HepG2 (cell line): ENCODE results near the gene NT5C. TPM values are rescaled to one million over a fixed set of nuclear protein-coding genes. Genes with fewer than 3 reads are reported as not detected.
A peak's percentile ranks its signal among the peaks of the same experiment; 100 is the strongest.

ENCODE experiments used
- ATRX ChIP-seq: sonication (generic); formaldehyde crosslinking; IDR thresholded peaks from 2 replicates; pipeline ENCODE4 v1.4.0; 2020; ENCODE audit warnings: missing genetic modification reagents, borderline replicate concordance
- ONECUT2 ChIP-seq: sonication (generic); formaldehyde crosslinking; IDR thresholded peaks from 2 replicates; pipeline ENCODE4 v1.4.0; 2020; ENCODE audit warnings: missing genetic modification reagents
- SAP130 ChIP-seq: IDR thresholded peaks from 2 replicates; pipeline ENCODE4 v1.6.1; 2016; ENCODE audit warnings: low read depth
- SCMH1 ChIP-seq: sonication (generic); formaldehyde crosslinking; IDR thresholded peaks from 2 replicates; pipeline ENCODE4 v1.9.0; 2021; ENCODE audit warnings: missing genetic modification reagents, mild to moderate bottlenecking, borderline replicate concordance
- SIN3B ChIP-seq: fragments of 150-350 bp; IDR thresholded peaks from 2 replicates; pipeline ENCODE4 v1.6.1; 2014; ENCODE audit warnings: low read length
- YEATS2 ChIP-seq: sonication (generic); formaldehyde crosslinking; IDR thresholded peaks from 2 replicates; pipeline ENCODE4 v1.4.0; 2020; ENCODE audit warnings: missing genetic modification reagents, borderline replicate concordance
- ZNF556 ChIP-seq: sonication (generic); formaldehyde crosslinking; IDR thresholded peaks from 2 replicates; pipeline ENCODE4 v1.4.0; 2020; ENCODE audit warnings: mild to moderate bottlenecking, missing genetic modification reagents, borderline replicate concordance
- ZNF878 ChIP-seq: sonication (generic); formaldehyde crosslinking; IDR thresholded peaks from 2 replicates; pipeline ENCODE4 v1.8.1; 2023; ENCODE audit warnings: mild to moderate bottlenecking, missing genetic modification reagents, moderate library complexity
- polyA plus RNA-seq, 8 experiments: library from polyadenylated mRNA; depleted of rRNA in 3 of 8; stranded (reverse) in 7 of 8; unstranded in 1 of 8; fragments of >200 nt; fragmentation: Illumina TruSeq in 4 of 8; extraction: Trizol in 4 of 8; gene quantifications; 2 replicates each; pipeline versions ENCODE4 v1.2.1 to v1.2.3, GENCODE V29; 2011 to 2016; ENCODE audit warnings: low read depth in 4 of 8, missing spikeins in 1 of 8, mixed read lengths in 1 of 8; ENCODE audit not compliant: insufficient read depth in 1 of 8
- total RNA-seq, 5 experiments: library from RNA; depleted of rRNA; stranded (reverse); fragments of >200 nt; fragmentation: Illumina TruSeq; extraction: Trizol; gene quantifications; 2 replicates each; pipeline ENCODE4 v1.2.3, GENCODE V29; 2016; ENCODE audit warnings: low read depth in 1 of 5
- TF ChIP-seq, protein P1 (sequence below): sonication (generic); formaldehyde crosslinking; IDR thresholded peaks from 2 replicates; pipeline ENCODE4 v1.5.0; 2020; ENCODE audit warnings: missing genetic modification reagents
- TF ChIP-seq, protein P2 (sequence below): sonication (generic); formaldehyde crosslinking; IDR thresholded peaks from 2 replicates; pipeline ENCODE4 v1.4.0; 2020; ENCODE audit warnings: missing genetic modification reagents
- TF ChIP-seq, protein P3 (sequence below): sonication (generic); formaldehyde crosslinking; IDR thresholded peaks from 2 replicates; pipeline ENCODE4 v1.8.1; 2023; ENCODE audit warnings: mild to moderate bottlenecking, missing genetic modification reagents
- TF ChIP-seq, protein P4 (sequence below): sonication (generic); formaldehyde crosslinking; IDR thresholded peaks from 2 replicates; pipeline ENCODE4 v1.8.0; 2022; ENCODE audit warnings: mild to moderate bottlenecking, missing genetic modification reagents, moderate library complexity
- TF ChIP-seq, protein P5 (sequence below): sonication (generic); formaldehyde crosslinking; IDR thresholded peaks from 2 replicates; pipeline ENCODE4 v1.4.0; 2020; ENCODE audit warnings: missing genetic modification reagents, borderline replicate concordance
- TF ChIP-seq, protein P6 (sequence below): sonication (generic); formaldehyde crosslinking; IDR thresholded peaks from 2 replicates; pipeline ENCODE4 v1.4.0; 2020; ENCODE audit warnings: missing genetic modification reagents, borderline replicate concordance
- TF ChIP-seq, protein P7 (sequence below), 2 experiments: IDR thresholded peaks; 2 replicates each; pipeline ENCODE4 v1.6.1; 2011 to 2012; ENCODE audit warnings: low read length in 2 of 2, borderline replicate concordance in 1 of 2, low read depth in 1 of 2, mild to moderate bottlenecking in 1 of 2, moderate library complexity in 1 of 2

The NT5C gene
- total and polyA plus RNA-seq, 2 of the 13 experiments (the other 11 are each of a cell fraction or from before 2014, with no cell fraction given) = 42.8 to 48.6 TPM

DNA sequence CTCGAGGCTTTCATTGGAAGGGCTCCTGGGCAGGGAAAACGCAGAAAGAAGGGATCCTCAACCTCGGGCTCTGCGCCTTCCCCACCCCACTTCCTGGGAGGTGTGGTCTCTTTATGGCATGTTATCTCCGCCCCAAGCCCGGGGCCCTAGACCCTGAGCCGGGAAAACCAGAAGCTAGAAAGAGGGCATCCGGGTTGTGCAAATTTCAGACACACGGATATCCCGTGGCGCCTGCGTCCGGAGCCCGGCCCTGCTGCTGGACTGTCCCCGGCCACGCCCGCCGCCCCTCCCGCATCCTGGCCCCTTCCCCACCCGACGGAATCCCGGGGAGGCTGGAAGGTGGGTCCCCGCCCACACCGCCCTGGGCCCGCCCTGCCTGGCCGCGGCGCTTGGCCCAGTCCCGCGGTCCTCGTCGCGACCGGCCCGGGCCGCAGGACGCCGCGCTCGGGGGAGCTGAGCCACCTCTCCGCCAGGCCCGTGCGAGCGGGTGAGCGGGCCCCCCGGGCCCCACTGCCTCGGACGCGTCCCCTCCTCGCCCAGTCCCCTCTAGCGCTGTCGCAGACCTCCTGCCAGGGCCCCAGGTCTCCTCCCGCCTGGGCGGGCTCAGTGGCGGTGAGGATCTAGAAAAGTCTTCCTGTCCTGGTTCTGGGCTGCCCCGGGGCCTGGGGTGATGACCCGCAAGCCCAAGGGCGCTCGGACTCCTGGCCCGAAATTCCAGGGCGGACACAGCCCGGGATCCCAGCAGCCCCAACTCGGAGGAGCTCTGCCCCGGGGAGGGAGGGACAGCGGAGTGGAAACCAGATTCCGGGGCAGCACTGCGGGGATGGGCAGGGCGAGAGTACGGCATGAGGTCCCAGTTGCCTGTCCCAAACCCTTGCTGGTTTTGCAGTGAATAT, 43.7 kb downstream of the NT5C start, which contains the start of gene SLC16A5 (continued):
- TF ChIP-seq, protein P1, sequence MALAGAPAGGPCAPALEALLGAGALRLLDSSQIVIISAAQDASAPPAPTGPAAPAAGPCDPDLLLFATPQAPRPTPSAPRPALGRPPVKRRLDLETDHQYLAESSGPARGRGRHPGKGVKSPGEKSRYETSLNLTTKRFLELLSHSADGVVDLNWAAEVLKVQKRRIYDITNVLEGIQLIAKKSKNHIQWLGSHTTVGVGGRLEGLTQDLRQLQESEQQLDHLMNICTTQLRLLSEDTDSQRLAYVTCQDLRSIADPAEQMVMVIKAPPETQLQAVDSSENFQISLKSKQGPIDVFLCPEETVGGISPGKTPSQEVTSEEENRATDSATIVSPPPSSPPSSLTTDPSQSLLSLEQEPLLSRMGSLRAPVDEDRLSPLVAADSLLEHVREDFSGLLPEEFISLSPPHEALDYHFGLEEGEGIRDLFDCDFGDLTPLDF (CRISPR knock-in tag) = no peak; the same call in 1 of the 2 replicates
- TF ChIP-seq SIN3B = no peak
- peak; percentile 58; the same call in 1 of the 2 replicates for TF ChIP-seq YEATS2 (CRISPR knock-in tag)
- TF ChIP-seq, protein P2, sequence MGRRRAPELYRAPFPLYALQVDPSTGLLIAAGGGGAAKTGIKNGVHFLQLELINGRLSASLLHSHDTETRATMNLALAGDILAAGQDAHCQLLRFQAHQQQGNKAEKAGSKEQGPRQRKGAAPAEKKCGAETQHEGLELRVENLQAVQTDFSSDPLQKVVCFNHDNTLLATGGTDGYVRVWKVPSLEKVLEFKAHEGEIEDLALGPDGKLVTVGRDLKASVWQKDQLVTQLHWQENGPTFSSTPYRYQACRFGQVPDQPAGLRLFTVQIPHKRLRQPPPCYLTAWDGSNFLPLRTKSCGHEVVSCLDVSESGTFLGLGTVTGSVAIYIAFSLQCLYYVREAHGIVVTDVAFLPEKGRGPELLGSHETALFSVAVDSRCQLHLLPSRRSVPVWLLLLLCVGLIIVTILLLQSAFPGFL (CRISPR knock-in tag) = no peak
- TF ChIP-seq, protein P3, sequence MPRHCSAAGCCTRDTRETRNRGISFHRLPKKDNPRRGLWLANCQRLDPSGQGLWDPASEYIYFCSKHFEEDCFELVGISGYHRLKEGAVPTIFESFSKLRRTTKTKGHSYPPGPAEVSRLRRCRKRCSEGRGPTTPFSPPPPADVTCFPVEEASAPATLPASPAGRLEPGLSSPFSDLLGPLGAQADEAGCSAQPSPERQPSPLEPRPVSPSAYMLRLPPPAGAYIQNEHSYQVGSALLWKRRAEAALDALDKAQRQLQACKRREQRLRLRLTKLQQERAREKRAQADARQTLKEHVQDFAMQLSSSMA = no peak
- TF ChIP-seq ZNF556 (CRISPR knock-in tag) = no peak
- no peak for TF ChIP-seq SCMH1 (CRISPR knock-in tag)
- TF ChIP-seq ZNF878 (CRISPR knock-in tag) = no peak
- TF ChIP-seq, protein P4, sequence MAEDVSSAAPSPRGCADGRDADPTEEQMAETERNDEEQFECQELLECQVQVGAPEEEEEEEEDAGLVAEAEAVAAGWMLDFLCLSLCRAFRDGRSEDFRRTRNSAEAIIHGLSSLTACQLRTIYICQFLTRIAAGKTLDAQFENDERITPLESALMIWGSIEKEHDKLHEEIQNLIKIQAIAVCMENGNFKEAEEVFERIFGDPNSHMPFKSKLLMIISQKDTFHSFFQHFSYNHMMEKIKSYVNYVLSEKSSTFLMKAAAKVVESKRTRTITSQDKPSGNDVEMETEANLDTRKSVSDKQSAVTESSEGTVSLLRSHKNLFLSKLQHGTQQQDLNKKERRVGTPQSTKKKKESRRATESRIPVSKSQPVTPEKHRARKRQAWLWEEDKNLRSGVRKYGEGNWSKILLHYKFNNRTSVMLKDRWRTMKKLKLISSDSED (CRISPR knock-in tag) = no peak
- TF ChIP-seq ONECUT2 (CRISPR knock-in tag) = no peak
- TF ChIP-seq, protein P5, sequence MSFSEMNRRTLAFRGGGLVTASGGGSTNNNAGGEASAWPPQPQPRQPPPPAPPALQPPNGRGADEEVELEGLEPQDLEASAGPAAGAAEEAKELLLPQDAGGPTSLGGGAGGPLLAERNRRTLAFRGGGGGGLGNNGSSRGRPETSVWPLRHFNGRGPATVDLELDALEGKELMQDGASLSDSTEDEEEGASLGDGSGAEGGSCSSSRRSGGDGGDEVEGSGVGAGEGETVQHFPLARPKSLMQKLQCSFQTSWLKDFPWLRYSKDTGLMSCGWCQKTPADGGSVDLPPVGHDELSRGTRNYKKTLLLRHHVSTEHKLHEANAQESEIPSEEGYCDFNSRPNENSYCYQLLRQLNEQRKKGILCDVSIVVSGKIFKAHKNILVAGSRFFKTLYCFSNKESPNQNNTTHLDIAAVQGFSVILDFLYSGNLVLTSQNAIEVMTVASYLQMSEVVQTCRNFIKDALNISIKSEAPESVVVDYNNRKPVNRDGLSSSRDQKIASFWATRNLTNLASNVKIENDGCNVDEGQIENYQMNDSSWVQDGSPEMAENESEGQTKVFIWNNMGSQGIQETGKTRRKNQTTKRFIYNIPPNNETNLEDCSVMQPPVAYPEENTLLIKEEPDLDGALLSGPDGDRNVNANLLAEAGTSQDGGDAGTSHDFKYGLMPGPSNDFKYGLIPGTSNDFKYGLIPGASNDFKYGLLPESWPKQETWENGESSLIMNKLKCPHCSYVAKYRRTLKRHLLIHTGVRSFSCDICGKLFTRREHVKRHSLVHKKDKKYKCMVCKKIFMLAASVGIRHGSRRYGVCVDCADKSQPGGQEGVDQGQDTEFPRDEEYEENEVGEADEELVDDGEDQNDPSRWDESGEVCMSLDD (CRISPR knock-in tag) = no peak
- TF ChIP-seq, protein P6, sequence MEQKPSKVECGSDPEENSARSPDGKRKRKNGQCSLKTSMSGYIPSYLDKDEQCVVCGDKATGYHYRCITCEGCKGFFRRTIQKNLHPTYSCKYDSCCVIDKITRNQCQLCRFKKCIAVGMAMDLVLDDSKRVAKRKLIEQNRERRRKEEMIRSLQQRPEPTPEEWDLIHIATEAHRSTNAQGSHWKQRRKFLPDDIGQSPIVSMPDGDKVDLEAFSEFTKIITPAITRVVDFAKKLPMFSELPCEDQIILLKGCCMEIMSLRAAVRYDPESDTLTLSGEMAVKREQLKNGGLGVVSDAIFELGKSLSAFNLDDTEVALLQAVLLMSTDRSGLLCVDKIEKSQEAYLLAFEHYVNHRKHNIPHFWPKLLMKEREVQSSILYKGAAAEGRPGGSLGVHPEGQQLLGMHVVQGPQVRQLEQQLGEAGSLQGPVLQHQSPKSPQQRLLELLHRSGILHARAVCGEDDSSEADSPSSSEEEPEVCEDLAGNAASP (CRISPR knock-in tag) = no peak
- no peak for TF ChIP-seq ATRX (CRISPR knock-in tag)
- TF ChIP-seq, protein P7, sequence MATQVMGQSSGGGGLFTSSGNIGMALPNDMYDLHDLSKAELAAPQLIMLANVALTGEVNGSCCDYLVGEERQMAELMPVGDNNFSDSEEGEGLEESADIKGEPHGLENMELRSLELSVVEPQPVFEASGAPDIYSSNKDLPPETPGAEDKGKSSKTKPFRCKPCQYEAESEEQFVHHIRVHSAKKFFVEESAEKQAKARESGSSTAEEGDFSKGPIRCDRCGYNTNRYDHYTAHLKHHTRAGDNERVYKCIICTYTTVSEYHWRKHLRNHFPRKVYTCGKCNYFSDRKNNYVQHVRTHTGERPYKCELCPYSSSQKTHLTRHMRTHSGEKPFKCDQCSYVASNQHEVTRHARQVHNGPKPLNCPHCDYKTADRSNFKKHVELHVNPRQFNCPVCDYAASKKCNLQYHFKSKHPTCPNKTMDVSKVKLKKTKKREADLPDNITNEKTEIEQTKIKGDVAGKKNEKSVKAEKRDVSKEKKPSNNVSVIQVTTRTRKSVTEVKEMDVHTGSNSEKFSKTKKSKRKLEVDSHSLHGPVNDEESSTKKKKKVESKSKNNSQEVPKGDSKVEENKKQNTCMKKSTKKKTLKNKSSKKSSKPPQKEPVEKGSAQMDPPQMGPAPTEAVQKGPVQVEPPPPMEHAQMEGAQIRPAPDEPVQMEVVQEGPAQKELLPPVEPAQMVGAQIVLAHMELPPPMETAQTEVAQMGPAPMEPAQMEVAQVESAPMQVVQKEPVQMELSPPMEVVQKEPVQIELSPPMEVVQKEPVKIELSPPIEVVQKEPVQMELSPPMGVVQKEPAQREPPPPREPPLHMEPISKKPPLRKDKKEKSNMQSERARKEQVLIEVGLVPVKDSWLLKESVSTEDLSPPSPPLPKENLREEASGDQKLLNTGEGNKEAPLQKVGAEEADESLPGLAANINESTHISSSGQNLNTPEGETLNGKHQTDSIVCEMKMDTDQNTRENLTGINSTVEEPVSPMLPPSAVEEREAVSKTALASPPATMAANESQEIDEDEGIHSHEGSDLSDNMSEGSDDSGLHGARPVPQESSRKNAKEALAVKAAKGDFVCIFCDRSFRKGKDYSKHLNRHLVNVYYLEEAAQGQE (IDR thresholded peaks at IDR 0.05; ENCODE audit: borderline replicate concordance in 1 of 2, low read depth in 1 of 2, low read length in 2 of 2) = no peak
- peak; percentile 90 for TF ChIP-seq SAP130
